ENCODE results near the gene LIMA1.
"Not testable (repeated sequence)": the region's sequence is repeated elsewhere in the genome, so short reads cannot be mapped to it uniquely, and the experiment has no call there.

Gene LIMA1

DNA sequence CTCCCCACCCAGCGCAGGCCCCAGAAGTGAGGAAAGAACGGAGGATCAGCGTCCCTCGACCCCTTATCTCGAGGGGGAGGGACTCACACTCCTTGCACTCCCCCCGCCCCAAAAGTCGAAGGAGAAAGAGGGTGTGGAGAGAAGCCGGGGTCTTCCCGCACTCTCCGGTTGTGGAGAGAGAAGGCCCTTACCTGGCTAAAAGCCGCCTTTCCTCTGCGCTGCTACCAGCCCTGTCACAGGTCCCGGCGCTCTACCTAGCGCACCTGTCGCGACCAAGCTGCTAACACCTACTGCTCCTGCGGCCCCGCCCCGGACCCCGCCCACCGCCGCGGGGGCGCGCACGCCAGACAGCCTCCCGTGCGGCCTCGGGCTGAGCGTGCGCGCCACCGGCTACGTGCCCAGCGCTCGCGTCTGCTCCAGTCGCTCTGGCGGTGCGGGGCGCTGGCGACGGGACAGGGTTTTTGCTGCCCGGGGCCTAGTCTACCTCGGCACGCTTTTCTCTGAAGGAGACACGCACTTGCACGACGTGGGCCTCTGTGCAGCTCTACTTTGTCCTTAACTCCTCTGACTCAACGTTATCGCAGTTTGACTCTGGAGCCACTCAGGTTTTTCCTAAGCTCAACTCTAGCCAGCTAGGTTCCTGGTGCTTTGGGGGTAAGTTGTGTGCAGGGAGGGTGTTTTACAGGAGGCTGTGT lies at the start of gene LIMA1:
LIMA1 (minus strand) TSS at position 292 of the 695 bp plus-strand sequence. CDS start 34,769 bp downstream, outside the sequence.
- peak; percentile 90 to 91 for DNase-seq (ENCODE audit: low read depth in 2 of 2)

DNA sequence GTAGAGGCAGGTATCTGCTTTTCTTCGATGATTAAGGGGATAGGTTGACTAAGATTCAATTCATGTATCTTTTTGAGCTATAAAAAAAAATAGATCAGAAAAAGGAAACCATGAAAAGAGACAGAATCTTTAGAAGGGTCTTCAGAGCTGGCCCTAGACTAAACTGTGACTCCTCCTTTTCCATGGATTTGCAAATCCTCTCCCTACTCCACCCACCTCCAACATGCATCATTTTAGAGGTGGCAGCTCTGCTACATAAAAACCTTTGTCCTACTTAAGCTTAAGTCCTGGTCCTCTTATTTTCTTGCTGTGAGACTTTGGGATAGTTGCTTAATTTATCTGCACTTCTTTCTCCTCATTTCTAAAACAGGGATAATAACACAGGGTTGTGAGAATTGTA lies 48.4 kb upstream of the LIMA1 start:
- no peak for DNase-seq (ENCODE audit: low read depth in 2 of 2)

DNA sequence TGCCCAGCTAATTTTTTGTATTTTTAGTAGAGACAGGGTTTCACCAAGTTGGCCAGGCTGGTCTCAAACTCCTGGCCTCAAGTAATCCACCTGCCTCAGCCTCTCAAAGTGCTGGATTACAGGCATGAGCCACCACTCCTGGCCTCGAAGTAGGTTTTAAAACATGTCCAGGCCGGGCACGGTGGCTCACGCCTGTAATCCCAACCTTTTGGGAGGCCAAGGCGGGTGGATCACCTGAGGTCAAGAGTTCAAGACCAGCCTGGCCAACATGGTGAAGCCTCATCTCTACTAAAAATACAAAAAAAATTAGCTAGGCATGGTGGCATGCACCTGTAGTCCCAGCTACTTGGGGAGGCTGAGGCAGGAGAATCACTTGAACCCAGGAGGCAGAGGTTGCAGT lies 45.3 kb upstream of the LIMA1 start:
- not testable (repeated sequence) for DNase-seq (ENCODE audit: low read depth in 2 of 2)

DNA sequence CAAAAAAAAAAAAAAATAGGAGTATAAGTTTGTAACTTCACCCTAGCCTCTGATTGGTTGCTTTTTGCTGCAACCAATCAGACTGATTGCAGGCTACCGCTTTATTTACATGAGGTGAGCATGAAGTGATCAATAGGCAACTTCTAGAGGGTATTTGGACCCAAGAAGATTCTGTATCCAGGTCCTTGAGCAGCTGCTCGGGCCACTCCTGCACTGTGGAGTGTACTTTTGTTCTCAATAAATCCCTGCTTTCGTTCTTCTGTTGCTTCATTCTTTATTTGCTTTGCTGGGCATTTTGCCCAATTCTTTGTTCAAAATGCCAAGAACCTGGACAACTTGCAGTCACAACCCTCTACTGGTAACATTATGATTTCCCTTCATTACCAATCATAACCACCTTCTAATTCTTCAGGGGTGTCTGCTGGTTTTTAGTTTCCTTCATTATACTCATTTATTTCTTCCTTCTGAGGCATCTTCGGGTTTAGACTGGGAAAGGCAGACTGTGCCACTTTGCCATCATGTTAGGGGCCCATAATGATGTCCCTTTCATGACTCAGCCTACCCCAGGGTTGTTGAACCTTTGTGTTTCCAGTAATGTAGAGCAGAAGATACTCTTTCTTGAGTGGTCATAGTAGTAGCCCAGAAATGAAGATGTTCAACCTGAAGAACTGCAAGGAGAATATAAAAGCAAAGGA lies 43.4 kb upstream of the LIMA1 start:
- DNase-seq (ENCODE audit: low read depth in 2 of 2) = no peak

DNA sequence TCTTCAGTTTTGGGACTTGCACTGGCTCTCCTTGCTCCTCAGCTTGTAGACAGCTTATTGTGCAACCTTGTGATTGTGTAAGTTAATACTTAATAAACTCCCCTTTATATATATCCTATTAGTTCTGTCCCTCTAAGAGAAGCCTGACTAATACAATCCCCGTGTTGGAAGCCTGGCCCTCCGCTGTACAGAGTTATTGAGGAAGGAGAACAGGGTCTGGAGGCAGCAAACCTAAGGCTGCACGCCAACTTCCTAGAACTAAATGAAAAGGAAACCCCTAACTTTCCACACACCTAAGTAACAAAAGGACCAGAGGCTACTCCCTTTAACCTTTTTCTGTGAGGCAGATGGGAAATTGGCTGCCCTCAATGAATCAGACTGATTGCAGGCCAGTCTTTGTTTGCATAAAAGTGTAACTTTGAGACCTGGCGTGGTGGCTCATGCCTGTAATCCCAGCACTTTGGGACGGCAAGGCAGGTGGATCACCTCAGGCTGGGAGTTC lies 42.6 kb upstream of the LIMA1 start:
- DNase-seq (ENCODE audit: low read depth in 2 of 2) = no peak

DNA sequence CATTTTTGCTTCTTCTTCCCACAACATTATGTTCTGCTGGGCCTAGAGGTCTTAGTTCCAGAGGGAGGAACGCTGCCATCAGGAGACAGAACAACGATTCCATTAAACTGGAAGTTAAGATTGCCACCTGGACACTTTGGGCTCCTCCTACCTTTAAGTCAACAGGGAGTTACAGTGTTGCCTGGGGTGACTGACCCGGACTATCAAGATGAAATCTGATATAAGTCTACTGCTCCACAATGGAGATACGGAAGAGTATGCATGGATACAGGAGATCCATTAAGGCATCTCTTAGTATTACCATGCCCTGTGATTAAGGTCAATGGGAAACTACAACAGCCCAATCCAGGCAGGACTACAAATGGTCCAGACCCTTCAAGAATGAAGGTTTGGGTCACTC lies 41.5 kb upstream of the LIMA1 start:
- DNase-seq (ENCODE audit: low read depth in 2 of 2) = not testable (repeated sequence)

DNA sequence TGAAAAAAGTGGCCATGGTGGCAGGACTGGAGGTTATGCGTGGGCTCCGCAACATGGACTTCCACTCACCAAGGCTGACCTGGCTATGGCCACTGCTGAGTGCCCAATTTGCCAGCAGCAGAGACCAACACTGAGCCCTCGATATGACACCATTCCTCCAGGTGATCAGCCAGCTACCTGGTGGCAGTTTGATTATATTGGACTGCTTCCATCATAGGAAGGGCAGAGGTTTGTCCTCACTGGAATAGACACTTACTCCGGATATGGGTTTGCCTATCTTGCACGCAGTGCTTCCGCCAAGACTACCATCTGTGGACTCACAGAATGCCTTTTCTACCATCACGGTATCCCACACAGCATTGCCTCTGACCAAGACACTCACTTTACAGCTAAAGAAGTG lies 40.8 kb upstream of the LIMA1 start:
- DNase-seq (ENCODE audit: low read depth in 2 of 2) = not testable (repeated sequence)

DNA sequence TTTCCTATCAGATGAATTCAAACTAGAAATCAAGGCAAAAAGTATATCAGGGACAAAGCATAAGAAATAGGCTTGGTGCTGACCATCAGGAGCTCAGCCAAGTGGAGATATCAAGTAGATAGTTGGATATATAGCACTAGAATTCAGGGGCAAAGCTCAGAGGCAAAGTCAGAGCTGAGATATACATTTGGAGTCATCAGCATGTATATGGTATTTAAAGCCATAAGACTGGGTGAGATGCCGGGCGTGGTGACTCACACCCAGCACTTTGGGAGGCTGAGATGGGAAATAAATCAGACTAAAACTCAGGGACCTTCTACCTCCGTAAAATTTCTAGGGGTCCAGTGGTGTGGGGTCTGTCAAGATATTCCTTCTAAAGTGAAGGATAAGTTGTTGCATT lies 38.9 kb upstream of the LIMA1 start:
- DNase-seq (ENCODE audit: low read depth in 2 of 2) = no peak

DNA sequence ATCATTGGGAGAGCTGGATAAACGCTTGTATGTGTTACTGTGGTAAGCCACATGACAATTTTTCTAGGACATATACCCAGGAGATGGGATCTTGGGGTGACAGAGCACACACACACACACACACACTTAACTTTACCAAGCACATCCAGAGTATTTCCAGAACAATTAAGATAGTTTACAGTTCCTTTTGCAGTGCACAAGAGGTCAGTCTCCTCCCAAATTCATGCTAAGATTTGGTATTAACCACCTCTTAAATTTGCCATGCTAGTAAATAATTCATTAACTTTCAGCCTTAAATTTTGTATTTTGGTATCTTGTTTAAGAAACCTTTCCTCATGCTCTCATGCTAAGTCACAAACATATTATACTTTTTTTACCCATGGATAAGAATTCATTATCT lies 33.9 kb upstream of the LIMA1 start:
- no peak for DNase-seq (ENCODE audit: low read depth in 2 of 2)

DNA sequence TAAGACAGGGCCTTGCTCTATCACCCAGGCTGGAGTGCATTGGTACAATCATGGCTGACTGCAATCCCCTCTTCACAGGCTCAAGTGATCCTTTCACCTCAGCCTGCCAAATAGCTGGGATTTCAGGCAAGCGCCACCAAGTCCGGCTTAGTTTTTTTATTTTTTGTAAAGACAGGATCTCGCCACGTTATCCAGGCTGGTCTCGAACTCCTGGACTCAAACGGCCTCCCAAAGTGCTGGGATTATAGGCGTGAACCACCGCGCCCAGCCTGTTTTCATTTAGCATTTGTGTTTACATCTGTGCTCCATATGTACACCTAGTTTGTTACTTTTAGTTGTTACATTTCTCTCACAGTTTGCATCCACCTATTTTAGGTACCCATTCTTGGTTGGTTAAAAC lies 32.5 kb upstream of the LIMA1 start:
- DNase-seq (ENCODE audit: low read depth in 2 of 2) = no peak

DNA sequence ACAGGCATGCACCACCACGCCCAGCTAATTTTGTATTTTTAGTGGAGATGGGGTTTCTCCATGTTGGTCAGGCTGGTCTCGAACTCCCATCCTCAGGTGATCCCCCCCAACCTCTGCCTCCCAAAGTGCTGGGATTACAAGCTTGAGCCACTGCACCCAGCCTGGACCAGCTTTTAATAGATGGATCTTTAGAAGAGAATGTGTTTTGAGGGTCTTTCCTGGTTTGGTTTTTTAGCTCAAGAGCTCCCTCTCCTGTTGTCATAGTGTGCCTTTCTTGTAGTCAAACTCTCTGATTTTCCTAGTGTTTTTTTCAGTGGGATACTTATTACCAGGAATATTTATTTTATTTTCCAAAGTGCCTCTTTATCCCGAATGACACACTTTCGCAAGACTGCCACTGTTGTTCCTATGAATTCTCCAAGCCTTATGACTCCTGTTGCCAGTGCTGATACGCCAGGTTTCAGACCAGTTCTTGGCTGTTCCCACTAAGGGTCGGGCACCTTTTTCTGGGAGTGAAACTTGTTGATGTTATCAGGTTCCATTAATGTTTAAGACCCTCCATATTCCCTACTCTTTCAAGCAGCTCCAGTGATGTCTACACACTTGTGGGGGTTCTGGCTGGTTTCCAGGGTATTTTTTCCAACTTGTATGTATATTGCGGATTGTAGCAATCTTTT lies 31.5 kb upstream of the LIMA1 start:
- DNase-seq (ENCODE audit: low read depth in 2 of 2) = no peak

DNA sequence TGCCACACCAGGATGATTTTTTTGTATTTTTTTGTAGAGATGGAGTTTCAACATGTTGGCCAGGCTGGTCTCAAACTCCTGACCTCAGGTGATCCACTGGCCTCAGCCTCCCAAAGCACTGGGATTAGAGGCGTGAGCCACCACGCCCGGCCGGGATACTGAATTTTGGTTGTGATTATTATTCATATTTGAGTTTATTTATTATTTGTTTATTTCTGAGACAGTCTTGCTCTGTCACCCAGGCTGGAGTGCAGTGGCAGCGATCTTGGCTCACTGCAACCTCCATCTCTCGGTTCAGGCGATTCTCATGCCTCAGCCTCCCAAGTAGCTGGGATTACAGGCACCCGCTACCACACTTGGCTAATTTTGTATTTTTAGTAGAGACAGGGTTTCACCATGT lies 30.7 kb upstream of the LIMA1 start:
- DNase-seq (ENCODE audit: low read depth in 2 of 2) = not testable (repeated sequence)

DNA sequence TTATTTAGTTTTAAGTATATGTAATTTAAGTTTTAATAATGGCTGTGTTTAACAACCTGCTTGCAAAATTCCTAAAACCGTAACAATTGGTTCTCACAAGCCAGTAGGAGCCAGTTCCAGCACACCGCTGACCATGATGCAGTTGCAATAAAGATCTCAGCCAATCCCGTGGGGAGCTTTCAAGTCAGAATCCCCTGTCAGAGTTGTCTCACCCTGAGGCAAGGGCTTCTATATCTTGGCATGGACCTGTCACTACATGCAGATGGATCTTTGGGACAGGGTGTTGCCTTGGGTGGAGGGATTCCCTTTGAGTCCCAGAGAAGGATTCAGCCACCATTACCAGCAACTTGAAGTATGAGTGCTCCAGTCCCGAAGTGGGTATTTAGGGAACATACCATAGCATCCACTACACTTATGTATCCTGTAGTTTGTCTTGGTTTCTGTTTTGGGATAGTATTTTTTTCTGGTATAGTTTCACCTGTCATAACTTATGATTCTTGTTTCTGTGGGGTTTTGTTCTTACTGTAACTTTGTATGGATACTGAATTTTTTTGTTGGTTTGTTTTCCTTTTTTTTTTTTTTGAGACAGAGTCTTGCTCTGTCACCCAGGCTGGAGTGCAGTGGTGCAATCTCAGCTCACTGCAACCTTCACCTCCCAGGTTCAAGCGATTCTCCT lies 30.1 kb upstream of the LIMA1 start:
- DNase-seq (ENCODE audit: low read depth in 2 of 2) = no peak

DNA sequence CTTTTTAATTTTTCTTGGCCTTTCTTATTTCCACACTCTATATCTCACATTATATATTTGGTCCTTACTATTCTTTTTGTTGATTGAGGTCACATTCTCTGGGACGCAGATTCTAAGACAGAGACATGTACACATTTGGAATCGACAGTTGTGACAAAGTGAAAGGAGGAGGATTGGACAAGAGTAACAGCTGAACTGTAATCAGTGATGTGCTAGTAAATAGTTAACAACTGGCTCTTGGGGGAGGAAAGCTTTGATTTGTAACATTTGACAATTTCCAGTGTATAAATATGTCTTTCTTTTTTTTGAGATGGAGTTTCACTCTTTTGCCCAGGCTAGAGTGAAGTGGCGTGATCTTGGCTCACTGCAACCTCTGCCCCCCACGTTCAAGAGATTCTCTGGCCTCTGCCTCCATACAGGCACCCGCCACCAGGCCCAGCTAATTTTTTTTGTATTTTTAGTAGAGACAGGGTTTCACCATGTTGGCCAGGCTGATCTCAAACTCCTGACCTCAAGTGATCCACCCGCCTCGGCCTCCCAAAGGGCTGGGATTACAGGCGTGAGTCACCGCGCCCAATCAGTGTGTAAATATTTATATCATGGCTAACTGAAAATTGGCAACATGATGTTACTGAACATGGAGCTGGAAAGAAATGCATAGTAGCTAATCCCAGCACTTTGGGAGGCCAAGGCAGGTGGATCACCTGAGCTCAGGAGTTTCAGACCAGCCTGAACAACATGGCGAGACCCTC lies 28.7 kb upstream of the LIMA1 start:
- not testable (repeated sequence) for DNase-seq (ENCODE audit: low read depth in 2 of 2)

DNA sequence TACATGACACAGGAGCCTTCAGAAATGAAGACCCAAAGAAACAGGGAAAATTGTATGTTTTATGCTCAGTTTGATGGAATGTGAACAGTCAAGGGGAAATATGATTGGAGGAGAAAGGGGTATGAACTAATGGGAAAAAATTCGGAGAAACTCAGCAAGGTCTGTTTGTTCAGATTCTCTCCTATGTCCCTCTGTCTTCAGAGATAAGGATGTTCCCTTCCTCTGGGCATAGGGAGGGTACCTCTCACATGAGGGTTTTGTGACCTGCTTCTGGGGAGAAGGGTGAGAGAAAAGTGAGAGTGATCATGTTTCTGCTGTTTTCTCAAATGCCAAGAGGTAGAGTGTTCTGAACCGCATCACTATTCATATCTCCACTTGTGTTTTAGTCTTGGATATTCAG lies 26.6 kb upstream of the LIMA1 start:
- DNase-seq (ENCODE audit: low read depth in 2 of 2) = no peak

DNA sequence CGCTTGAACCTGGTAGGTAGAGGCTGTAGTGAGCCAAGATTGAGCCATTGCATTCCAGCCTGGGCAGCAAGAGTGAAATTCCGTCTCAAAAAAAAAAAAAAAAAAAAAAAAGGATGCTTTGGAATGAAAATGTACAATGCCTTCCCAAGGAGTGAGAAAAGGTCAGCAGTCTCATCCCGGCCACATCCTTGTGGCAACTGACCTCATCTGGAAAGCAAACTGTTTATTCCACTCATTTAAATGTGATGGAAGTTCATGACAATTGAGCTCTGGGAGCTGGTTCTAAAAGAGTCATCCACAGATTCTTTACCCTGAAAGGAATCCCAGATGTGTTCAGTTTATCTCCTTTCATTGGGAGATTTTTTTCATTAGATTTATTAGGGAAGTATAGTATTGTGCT lies 19.4 kb upstream of the LIMA1 start:
- no peak for DNase-seq (ENCODE audit: low read depth in 2 of 2)

DNA sequence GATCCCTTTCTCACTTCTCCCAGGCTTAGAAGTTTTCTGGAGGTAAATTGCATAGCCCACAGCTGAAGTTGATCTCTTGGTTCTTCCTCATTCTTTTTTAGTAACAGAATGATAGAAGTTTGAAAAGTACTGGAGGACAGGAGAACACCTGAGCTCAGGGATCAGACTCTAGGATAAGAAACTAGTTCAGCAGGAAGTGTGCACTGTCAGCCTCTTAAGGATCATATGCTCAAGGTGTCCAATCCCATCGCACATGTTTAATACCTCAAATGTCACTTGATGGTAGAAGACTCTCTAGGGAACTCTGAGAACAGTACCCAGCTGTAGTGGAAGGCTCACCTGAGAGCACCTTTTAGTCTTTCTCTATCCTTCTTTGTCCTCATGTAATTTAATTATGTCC lies 14.7 kb upstream of the LIMA1 start:
- no peak for DNase-seq (ENCODE audit: low read depth in 2 of 2)

DNA sequence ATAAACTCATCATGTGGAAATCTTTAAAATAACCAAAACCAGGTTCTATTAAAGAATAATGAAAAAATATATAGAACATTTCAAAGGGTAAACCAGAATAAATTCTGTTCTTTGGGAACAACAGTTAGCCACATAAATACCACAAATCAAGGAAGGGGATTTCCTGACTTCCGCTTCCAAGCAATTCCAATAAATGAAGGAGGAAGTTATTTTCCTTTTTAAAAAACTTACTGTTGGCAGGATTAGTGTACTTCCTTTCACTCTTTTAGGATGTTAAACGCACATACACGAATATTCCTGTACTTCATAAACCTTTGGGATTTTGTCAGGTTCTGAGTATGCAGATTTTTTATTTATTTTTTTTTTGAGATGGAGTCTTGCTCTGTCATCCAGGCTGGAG lies 13.7 kb upstream of the LIMA1 start:
- no peak for DNase-seq (ENCODE audit: low read depth in 2 of 2)

DNA sequence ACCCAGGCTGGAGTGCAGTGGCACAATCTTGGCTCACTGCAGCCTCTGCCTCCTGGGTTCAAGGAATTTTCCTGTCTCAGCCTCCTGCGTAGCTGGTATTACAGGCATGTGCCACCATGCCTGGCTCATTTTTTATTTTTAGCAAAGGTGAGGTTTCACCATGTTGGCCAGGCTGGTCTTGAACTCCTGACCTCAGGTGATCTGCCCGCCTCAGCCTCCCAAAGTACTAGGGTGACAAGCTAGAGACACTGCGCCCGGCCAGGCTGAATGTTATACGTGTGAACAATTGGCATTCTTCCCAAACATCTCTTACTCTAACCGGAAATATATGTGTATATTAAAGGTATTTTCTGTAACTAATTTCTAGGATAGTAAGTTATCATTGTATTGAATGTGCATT lies 13.2 kb upstream of the LIMA1 start:
- DNase-seq (ENCODE audit: low read depth in 2 of 2) = no peak

DNA sequence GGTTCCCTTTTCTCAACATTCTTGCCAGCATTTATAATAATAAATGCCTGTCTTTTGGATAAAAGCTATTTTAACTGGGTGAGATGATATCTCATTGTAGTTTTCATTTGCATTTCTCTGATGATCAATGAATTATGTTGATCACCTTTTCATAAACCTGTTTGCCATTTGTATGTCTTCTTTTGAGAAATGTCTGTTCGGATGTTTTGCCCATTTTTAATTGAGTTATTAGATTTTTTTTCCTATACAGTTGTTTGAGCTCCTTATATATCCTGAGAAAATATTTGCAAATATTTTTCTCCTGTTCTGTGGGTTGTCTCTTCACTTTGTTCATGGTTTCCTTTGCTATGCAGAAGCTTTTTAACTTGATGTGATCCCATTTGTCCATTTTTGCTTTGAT lies 8.1 kb upstream of the LIMA1 start:
- no peak for DNase-seq (ENCODE audit: low read depth in 2 of 2)

DNA sequence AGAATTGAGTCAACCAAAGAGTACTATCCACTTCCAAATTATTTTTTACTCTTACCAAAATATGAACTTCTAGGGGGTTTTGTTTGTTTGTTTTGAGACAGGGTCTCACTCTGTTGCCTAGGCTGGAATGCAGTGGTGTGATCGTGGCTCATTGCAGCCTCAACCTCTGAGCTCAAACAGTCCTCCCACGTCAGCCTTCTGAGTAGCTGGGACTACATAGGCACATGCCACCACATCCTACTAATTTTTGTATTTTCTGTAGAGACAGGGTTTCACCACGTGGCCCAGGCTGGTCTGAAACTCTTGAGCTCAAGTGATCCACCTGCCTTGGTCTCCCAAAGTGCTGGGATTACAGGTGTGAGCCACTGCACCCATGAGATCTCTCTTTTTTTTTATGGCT lies 7.4 kb upstream of the LIMA1 start:
- DNase-seq (ENCODE audit: low read depth in 2 of 2) = not testable (repeated sequence)

DNA sequence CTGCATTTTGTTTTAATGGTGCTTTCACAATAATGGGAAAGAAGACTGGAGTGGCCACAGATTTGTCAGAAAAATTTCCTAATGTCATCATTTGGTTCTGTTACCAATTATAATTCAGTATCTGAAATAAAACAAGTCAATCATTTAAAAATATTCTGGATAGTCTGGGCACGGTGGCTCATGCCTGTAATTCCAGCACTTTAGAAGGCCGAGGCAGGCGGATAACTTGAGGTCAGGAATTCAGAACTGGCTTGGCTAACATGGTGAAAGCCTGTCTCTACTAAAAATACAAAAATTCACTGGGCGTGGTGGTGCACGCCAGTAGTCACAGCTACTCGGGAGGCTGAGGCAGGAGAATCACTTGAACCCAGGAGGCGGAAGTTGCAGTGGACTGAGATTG lies 4.0 kb upstream of the LIMA1 start:
- DNase-seq (ENCODE audit: low read depth in 2 of 2) = no peak

Data from stimulated activated CD8-positive, alpha-beta memory T cell treated with anti-CD3 and anti-CD28 coated beads, Interleukin-15, amount 100 ng/mL, for 48 hours (primary cell).